GM18870 (cell line): ENCODE measurements around the gene NFYC.
A peak's percentile ranks its signal among the peaks of the same experiment; 100 is the strongest.
"Not testable (repeated sequence)": the region's sequence is repeated elsewhere in the genome, so short reads cannot be mapped to it uniquely, and the experiment has no call there.

Experiments
- ATAC-seq: cut with Tn5 transposase; IDR thresholded peaks from one replicate; pipeline ENCODE4 v1.9.1; 2021; ENCODE audit warnings: moderate library complexity; ENCODE audit not compliant: unreplicated experiment

Gene NFYC

DNA sequence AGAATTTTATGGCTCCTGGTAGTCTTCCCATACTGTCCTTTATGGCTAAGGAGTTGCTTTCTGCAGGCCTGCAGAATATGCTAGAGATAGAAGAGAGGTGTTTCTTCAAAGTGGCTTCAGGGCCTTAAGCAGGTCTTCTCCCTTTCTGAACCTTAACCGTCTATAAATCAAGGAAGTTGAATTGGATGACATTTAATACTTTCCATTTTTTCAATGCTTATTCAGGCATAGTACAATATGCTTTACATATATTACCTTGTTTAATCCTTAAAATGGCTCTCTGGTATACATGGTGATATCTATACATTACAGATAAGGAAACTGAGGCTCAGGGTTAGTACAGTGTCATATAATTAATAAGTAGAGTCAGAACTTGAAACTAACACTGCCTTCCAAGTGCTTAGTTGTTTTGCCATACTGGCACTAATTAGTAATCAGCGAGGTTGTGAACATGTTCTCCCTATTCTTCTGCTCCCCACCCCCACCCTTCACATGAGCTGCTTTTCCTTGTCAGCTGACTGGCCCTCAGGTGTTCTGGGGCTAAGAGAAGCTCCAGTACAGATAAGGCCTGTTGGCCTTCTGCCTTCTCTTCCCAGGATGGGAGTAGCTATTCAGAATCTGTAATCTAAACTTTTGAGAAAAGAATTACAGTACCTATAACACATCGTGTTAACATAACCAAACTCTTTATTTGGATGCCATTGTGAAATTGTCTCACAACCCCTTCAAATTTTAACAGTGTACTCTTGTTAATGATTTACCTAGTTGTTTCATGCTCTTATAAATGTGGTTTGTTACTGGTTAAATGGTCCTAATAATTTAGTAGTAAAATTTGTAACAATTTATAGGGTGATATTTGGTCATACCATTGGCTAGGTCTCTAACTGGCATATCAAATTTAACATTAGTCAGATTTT lies 13.6 kb downstream of the NFYC start:
- no peak for ATAC-seq

DNA sequence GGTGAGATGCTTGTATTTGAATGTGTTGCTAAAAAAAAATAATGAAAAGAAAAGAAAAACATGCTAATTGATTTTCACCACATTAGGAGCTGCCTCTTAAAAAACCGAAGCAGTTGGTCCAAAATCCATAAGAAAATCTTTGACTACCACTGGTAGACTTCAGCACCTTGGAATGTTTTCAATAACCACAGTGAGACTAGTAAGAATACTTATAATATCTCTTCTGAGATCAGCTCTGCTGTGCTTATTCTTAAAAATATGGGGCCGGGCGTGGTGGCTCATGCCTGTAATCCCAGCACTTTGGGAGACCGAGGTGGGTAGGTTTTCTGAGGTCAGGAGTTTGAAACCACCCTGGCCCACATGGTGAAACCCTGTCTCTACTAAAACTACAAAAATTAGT lies 15.1 kb downstream of the NFYC start:
- no peak for ATAC-seq

DNA sequence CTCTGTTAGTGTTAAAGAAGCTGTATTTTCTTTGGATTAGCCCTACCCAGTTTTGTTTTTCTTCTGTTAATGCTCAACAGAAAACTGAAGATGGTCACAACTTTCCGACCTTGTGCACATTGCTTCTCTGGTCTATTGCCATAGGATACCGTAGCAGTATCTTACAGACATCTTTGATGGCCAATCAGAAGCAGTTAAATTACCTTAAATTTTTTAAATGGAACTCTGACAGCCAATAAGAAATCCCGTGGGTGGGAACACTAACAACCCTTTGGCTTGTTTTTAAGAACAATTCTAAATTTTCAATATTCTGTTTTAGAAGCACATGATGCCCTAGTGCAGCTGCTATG lies 17.2 kb downstream of the NFYC start:
- peak; percentile 64 for ATAC-seq

DNA sequence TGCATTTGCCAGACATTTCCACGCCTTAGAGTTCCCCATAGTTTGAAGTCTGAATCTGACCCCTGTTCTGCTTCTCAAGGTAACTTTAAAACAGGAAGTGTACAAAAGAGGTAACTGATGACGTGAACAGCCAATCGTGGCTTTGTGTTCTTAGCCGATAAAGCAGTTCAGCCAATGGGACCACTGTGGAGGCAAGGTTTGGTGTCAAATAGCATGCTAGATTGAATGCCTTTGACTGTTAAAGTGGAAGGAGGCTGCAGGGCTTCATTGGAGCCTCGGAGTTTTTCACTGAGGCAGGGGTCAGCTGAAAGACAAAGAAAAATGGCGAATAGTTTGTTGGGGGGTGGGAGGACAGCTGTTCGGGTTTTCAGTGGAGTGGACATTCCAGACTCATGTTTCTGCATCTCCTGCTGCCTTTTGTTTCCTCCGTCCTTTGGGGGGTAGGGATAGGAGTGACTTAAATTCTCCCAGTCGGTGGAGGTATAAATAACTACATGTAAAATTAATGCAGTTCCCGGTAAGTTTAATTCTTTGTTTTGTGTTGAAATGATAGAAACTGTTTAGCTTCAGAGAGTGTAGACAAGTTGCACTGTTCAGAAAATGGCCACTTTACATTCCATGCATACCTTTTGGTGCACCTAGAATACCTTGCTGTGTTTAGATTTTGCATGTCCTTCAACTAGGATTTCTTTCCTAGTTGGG lies 17.7 kb downstream of the NFYC start:
- peak; percentile 87 for ATAC-seq

DNA sequence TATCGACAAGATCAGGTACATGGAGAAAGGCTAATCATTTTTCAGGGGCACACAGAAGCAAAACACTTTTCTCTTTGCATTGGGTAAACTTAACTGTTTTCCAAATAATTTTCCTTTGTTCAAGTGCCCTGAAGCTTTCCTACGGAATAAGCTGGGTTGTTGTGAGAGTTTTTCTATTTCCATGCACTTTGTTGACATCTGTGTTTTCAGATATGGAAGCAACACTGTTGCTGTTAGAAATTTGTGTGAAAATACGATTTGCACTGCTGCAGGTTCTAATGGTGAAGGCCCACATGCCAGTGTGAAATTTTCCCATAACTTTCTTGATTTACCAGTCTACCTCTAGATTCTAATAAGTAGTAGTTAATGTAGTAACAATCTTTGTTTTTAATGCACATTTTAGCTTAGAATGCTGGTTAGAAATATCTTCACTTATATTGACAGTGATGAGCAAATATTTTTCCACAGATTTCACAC lies 18.3 kb downstream of the NFYC start:
- ATAC-seq: no peak

DNA sequence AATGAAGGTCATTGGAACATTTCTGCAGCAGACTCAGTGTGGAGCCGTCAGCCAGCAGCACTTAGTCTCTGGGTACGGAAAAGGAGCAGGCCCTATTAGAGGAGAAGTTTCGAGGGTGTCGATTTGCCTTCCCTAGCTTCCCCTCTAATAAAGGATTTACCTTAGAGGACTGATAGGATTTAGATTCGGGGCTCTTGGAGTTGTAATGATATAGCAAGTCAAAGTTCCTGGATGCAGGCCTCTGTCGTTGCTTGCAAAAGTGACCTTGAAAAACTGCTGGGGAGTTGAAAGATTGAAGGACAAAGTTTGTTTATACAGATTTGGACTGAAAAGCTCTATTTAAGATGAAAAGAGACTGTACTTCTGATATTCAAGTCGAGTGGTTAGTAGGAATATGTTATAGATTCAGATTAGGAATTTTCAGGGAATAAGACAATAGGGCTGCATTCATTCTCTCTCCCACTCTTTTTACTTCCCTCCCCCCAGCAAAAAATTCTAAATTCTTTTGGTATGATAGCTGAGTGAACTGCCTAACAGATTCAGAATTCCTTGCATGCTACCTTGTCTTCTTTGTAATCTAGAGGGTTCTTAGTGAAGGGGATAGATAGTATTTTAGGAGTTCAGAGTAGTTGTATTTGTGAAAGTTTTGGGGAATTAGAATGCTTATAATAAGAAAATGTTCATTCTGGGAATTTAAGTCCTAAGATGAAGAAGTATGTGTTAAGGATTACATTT lies 19.2 kb downstream of the NFYC start:
- ATAC-seq: no peak

DNA sequence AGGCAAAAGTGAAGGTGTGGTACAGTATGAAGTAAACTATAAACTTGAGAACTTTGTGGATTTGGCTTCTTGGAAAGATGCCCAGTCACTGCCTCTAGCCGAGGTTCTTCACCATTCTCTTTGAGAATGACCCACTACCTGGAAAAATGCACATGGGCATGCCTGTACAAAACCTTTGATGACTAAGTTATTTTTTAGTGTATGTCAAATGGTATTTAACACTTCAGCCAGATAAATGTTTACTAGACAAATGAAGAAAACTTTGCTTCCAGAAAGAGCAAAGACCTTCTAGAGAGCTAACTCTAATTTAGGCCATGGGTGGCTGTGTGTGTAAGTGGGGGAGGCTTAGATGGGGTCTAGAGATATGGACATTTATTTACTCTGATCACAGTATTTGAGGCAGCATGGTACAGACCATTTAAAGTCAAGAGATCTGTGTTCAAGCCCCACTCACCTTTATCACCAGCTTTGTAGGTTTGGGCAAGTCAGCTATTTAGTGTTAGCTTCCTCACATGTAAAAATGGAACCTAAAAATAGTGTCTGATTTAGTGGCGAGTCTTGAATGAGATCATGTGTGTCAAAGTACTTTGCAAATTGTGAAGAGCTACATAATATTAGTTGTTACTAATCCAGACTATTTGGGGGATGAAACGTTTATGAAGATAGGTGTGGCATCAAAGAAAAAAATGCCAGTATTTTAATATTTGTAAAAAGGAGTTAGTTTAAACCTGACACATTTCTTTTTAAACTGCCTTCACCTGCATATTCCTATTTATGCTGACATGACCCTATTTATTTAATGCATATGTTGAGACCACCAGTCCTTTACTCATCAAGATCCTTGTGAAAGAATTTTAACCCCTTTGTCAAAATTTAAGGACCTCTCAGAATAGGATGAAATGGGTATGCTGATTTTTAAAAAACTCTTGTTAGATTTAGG lies 20.2 kb downstream of the NFYC start:
- no peak for ATAC-seq

DNA sequence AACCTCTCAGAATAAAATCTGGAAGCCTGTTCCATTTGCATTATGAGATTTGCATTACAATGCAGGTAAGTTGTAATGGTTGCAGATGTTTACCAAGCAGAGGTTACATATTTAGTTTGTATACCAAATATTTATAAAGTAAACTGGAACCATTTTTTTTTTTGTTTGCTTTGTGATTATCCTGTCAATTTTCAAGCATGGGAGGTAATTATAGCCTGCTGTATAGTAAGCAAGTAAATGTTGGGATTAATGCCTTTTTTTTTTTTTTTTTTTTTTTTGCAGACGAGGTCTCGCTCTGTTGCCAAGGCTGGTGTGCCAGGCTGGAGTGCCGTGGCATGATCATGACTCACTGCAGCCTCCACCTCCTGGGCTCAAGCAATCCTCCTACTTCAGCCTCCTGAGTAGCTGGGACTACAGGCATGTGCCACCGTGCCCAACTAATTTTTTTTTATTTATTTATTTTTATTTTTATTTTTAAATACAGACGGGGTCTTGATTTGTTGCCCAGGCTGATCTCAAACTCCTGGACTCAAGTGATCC lies 21.0 kb downstream of the NFYC start:
- ATAC-seq: no peak

DNA sequence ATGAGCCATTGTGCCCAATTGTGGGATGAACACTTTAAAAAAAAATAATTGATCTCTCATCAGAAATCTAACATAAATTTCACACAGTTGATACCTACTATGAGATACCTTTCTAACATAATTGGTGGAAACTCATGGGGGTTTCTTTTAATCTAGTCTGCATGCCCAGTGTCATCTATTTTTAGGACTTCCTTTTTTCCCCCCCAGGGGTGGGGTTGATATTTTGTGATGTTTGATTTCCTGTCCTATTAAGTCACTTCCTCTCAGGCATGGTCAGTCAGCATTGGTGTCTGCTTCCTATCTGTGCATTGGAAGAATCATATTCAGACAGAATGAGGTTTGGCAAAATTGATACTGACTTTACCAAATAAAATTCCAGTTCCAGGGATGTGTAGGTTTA lies 21.5 kb downstream of the NFYC start:
- ATAC-seq: no peak

DNA sequence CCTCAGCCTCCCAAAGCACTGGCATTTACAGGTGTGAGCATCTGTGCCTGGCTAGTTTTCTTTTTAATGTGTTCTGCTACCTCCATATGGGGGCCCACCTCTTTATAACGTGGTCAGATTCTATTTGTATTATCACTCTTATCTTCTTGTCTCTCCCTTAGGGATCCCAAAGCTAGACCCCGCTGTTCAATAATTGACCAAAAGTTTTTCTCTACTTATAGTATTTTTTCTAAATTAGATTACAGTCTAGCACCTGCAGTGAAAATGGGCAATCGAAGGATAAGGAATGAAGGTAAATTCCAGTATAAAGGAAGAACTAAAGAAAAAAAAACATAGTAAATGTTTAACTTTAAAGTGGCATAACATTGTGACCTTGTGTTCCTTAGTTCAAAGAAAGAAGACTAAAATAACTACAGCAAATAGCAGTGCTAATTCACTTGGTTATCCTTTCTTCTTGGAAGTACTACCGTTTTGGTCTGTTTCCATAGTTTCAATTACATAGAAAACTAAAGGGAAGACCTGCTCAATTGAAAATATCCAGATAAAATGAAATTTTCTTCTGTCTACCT lies 24.1 kb downstream of the NFYC start:
- no peak for ATAC-seq

DNA sequence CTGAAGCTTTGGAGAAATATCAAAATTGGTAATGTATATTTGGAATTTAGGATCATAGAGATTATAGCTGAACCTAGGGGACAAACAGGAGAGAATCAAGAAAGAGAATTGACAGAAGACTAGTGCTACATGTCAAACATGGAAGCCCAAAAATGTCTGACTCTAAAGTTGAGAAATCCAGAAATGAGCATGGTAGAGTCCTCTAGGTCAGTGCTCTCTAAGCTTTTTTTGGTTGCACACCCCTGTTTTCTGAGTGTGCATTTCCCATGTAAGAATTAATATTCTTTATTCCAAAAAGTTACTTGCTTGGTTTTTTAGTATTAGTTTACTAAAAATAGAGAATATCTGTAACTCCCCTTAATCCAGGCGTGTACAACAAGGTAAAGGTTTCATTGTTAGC lies 25.6 kb downstream of the NFYC start:
- no peak for ATAC-seq

DNA sequence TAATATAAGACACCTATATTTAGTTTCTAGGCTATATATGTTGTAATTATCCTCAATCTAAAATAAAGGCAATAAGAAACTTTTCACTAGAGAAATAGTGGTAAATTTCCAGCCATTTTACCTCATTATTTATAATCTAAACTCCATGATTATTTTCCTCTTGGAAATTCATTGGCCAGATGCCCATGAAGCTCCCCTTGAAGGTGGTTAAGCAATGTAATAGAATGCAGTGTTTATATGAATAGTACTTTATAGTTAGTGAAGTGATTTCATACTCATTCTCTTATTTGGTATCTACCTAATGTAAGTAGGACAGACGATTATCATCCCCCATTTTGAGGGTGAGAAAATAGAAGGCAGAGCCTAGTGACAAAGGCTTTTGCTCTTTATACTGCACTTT lies 26.5 kb downstream of the NFYC start:
- ATAC-seq: no peak

DNA sequence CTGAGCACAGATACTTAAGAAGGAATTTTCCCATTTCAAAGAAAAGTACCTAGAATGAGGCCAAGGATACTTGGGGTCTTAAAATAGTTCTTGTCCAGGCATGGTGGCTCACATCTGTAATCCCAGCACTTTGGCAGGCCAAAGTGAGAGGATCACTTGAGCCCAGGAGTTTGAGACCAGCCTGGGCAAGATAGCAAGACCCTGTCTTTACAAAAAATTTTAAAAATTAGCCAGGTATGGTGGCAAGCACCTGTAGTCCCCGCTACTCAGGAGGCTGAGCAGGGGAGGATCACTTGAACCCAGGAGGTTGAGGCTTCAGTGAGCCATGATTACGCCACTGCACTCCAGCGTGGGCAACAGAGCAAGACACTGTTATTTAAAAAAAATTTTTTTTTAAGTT lies 29.0 kb downstream of the NFYC start:
- no peak for ATAC-seq

DNA sequence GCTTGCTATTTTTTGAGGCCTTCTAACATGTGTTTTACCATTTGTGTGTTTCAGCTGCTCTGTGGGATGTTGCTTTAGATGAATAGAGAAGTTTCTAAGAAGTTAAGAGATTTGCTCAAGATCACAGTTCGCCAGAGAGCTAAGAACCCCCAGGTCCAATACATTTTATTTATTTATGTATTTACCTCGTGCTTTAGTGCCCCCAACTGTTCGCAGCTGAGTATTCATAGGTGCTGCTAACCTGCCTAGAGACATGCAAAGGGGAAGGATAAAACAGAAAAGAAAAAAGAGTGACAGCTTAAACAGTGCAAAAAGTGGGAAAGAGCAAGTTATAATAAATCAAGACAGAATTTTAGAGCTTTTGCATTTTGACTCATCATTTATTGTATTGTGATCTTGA lies 31.1 kb downstream of the NFYC start:
- ATAC-seq: no peak

DNA sequence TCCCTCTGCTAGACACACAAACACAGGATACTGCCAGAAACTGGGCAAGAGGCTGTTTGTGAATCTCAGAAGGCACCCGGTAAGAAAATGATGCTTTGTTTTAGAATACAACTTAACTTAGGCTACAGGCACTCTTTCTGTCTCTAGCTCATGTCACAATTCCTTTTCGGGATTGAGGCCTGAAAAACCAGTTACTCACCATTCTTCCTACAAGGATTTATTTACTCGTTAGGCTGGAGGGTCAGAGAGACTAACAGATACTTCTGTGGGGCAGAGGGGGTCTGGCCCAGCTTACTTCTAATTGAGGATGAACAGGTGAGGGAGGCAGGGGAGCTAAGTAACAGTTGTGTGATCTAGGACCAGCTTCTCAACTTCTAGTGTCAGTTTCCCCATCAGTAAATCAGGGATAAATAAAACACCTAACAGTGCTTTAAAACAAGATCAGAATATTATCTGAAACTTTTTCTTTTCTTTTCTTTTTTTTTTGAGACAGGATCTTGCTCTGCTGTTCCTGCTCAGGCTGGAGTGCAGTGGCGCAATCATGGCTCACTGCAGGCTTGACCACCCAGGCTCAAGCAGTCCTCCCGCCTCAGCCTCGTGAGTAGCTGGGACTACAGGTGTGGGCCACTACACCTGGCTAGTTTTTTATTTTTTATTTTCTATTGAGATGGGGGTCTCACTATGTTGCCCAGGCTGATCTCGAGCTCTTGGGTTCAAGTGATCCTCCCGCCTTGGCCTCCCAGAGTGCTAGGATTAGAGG lies 31.9 kb downstream of the NFYC start:
- no peak for ATAC-seq

DNA sequence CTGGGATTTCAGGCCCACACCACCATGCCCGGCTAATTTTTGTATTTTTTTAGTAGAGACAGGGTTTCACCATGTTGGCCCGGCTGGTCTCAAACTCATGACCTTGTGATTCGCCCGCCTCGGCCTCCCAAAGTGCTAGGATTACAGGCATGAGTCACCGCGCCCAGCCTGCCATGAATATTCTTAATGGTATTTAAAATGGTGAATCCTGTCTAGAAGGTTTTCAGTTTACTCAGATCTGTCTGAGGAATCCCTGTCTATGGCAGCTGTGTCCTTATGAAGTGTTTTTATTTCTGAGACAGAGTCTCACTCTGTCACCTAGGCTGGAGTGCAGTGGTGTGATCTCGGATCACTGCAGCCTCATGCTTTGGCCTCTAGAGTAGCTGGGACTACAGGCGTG lies 36.2 kb downstream of the NFYC start:
- not testable (repeated sequence) for ATAC-seq

DNA sequence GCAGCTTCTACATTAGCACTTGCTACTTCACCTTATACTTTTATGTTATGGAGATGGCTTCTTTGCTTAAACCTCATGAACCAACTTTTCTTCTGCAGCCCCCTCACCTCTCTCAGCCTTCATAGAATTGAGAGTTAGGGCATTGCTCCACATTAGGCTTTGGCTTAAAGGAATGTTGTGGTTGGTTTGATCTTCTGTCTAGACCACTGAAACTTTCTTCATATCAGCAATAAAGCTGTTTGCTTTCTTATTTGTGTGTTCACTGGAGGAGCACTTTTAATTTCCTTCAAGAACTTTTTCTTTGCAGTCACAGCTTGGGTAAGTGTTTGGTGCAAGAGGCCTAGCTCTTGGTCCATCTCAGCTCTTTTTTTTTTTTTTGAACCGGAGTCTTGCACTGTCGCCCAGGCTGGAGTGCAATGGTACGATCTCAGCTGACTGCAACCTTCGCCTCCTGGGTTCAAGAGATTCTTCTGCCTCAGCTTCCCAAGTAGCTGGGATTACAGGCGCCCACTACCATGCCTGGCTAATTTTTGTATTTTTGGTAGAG lies 37.9 kb downstream of the NFYC start:
- not testable (repeated sequence) for ATAC-seq

DNA sequence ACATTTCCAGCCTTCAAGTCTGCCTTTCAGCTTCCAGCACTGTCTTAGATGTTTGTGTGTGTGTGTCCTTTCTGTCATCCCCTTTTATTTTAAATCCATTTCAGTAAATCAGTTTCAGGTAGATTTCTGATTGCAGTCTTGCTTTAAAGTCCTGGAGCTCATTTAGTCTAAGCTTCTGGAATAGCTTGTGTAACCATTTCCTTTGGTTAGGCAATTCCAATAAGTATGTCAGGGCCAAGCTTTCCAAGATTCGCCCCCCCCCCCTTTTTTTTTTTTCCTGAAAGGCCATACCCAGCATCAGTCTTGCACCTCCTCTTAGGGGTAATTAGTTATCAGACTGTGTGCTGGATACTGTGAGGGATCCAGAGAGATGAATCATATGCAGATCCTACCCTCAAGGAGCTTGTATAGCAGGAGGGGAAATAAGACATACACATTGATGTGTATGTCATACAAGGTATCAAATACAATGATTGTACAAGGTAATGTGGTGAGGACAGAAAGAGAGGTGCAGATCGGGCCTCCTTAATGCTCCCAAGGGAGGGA lies 41.3 kb downstream of the NFYC start:
- ATAC-seq: no peak
